Measurements from ENCODE around the gene ATP12A.

ATP12A gene

DNA sequence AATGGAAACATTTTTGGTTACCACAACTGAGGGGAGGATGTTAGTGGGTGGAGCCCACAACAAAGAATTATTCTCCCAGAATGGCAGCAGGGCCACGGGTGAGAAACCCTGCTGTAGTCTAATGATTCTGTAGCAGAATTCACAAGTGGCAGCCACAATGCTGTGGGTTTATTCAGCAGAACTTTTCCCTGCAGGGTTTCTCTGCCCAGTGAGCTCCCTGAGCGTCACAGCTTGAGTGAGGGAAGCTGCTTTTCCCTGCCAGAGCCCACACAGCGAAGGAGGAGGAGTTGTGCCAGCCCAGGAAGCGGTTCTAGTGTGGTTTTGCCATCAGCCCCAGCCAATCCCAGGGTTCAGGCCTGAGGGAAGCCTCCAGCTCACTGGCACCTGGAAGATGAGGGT is 4.4 kb downstream of the ATP12A start:
- H3K4me3 ChIP-seq (ENCODE audit: low read length, poor library complexity, severe bottlenecking): peak overlapping the region; percentile 68
- no peaks in the 10 kb centered on the region for H3K27me3 ChIP-seq (ENCODE audit: insufficient read depth, low read length, poor library complexity, severe bottlenecking)
- no peaks in the 10 kb centered on the region for H3K9me2 ChIP-seq (replicated peaks; ENCODE audit: low read depth, low read length)
- H3K4me1 ChIP-seq (ENCODE audit: insufficient read depth, low read length, poor library complexity, severe bottlenecking): peaks cover 24% of the 10 kb centered on the region
- H2AFZ ChIP-seq (ENCODE audit: low read length): peak overlapping the region; percentile 64
- peak overlapping the region; percentile 89 for H3K4me2 ChIP-seq (ENCODE audit: low read depth, low read length, poor library complexity, severe bottlenecking)
- peaks cover 5% of the 10 kb centered on the region; the same call in 1 of the 2 replicates for H3F3A ChIP-seq (ENCODE audit: low read depth)
- TF ChIP-seq EZH2phosphoT487 (IDR thresholded peaks at IDR 0.05; ENCODE audit: borderline replicate concordance): no peak
- peak overlapping the region; percentile 70 for H3K9ac ChIP-seq (ENCODE audit: low read depth, low read length, poor library complexity, severe bottlenecking)
- no peaks in the 10 kb centered on the region for H3K79me2 ChIP-seq (ENCODE audit: insufficient read depth, low read length)
- H4K20me1 ChIP-seq (ENCODE audit: insufficient read depth, low read length, poor library complexity, severe bottlenecking): no peaks in the 10 kb centered on the region
- no peaks in the 10 kb centered on the region for H3K9me3 ChIP-seq (ENCODE audit: insufficient read depth, low read depth, low read length)
- no peaks in the 10 kb centered on the region for H3K36me3 ChIP-seq (ENCODE audit: insufficient read depth, low read length)

DNA sequence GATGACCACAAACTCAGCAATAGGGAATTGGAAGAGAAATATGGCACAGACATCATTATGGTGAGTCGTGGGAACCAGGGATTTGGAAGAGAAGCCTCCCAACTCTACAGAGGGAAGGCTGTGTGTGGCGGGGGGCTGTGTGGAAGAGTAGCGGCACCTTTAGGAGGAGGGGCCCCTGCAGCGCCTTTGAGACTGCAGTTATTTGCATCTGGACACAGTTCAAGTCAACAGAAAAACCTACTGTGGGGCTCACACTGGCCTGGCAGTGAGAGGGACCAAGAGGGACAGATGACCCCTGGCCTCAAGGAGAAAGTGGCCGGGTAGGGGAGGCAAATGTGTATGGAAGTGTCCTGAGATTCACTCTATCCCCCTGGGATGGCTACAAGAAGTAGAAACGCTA is 5.1 kb downstream of the ATP12A start:
- Histone ChIP-seq H3K79me2 (ENCODE audit: insufficient read depth, low read length) (no peaks in the 10 kb centered on the region), H3K4me2 (ENCODE audit: low read depth, low read length, poor library complexity, severe bottlenecking) (peak overlapping the region; percentile 89), H3K36me3 (ENCODE audit: insufficient read depth, low read length) (no peaks in the 10 kb centered on the region), H3K27me3 (ENCODE audit: insufficient read depth, low read length, poor library complexity, severe bottlenecking) (no peaks in the 10 kb centered on the region), H3K9me3 (ENCODE audit: insufficient read depth, low read depth, low read length) (no peaks in the 10 kb centered on the region), H2AFZ (ENCODE audit: low read length) (no peak overlapping the region), H3K4me1 (ENCODE audit: insufficient read depth, low read length, poor library complexity, severe bottlenecking) (peaks cover 24% of the 10 kb centered on the region), H3K4me3 (ENCODE audit: low read length, poor library complexity, severe bottlenecking) (peak overlapping the region; percentile 68), H3F3A (ENCODE audit: low read depth) (peaks cover 5% of the 10 kb centered on the region; the same call in 1 of the 2 replicates), H4K20me1 (ENCODE audit: insufficient read depth, low read length, poor library complexity, severe bottlenecking) (no peaks in the 10 kb centered on the region), H3K9me2 (replicated peaks; ENCODE audit: low read depth, low read length) (no peaks in the 10 kb centered on the region), H3K9ac (ENCODE audit: low read depth, low read length, poor library complexity, severe bottlenecking) (peak overlapping the region; percentile 70)
- no peak for TF ChIP-seq CTCF (conservative IDR thresholded peaks at IDR 0.05; ENCODE audit: low read length)

DNA sequence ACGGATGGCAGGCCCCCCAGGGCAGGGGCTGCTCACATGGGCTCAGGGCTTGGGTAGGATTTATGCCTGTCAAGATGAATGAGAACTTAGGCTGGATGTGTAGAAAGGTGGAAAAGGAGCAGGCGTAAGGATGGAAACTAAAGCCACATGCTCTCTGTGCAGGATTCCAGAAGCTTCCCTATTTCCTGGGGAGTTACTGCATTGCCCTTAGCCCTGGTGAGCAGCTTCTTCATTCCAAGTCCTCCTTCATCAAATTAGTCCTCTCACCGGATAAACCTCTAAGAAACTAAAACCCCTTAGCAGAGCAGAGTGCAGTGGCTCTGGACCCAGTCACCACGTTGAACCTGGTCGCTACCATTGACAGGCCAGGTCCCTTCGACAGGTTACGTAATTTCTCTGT is 7.4 kb downstream of the ATP12A start:
- no peak overlapping the region for H3K4me3 ChIP-seq (ENCODE audit: low read length, poor library complexity, severe bottlenecking)

More for the DNA sequence above, 7.4 kb downstream of the ATP12A start:
- no peak overlapping the region for H2AFZ ChIP-seq (ENCODE audit: low read length)
- no peaks in the 10 kb centered on the region for H3K36me3 ChIP-seq (ENCODE audit: insufficient read depth, low read length)
- no peaks in the 10 kb centered on the region for H3K27me3 ChIP-seq (ENCODE audit: insufficient read depth, low read length, poor library complexity, severe bottlenecking)
- no peaks in the 10 kb centered on the region for H3K9me2 ChIP-seq (replicated peaks; ENCODE audit: low read depth, low read length)
- H4K20me1 ChIP-seq (ENCODE audit: insufficient read depth, low read length, poor library complexity, severe bottlenecking): no peaks in the 10 kb centered on the region
- H3K4me2 ChIP-seq (ENCODE audit: low read depth, low read length, poor library complexity, severe bottlenecking): no peak overlapping the region
- TF ChIP-seq EZH2phosphoT487 (IDR thresholded peaks at IDR 0.05; ENCODE audit: borderline replicate concordance): no peak
- no peak for TF ChIP-seq CTCF (conservative IDR thresholded peaks at IDR 0.05; ENCODE audit: low read length)
- peaks cover 5% of the 10 kb centered on the region; the same call in 1 of the 2 replicates for H3F3A ChIP-seq (ENCODE audit: low read depth)
- H3K9ac ChIP-seq (ENCODE audit: low read depth, low read length, poor library complexity, severe bottlenecking): no peak overlapping the region
- H3K4me1 ChIP-seq (ENCODE audit: insufficient read depth, low read length, poor library complexity, severe bottlenecking): peaks cover 24% of the 10 kb centered on the region
- no peaks in the 10 kb centered on the region for H3K79me2 ChIP-seq (ENCODE audit: insufficient read depth, low read length)
- H3K9me3 ChIP-seq (ENCODE audit: insufficient read depth, low read depth, low read length): no peaks in the 10 kb centered on the region
